ENCODE results near the gene VSTM2L.

VSTM2L gene

DNA sequence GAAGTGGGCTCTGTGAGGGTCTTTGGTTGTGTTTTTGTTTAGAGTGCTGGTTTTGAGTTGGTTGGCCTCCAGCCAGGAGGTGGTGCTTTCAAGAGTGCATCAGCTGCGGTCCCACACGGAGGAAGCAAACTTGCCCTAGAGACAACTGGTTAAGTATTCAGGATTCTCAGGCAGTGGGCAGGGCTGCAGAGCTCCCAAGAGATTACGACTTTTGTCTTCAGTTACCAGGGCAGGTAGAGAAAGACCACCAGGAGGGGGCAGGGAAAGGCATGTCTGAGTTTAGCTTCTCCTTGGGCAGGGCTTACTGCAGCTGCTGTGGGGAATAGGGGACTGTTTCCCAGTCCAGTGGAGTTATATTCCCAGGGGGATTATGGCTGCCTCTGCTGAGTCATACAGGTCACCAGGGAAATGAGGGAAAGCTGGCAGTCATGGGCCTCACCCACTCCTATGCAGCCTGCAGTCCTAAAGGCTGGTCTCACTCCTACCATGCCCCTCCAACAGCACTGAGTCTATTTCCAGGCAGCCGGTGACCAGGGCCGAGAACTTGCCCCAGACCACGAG lies 66.0 kb downstream of the VSTM2L start:
- DNase-seq (ENCODE audit: low spot score) = no peak

DNA sequence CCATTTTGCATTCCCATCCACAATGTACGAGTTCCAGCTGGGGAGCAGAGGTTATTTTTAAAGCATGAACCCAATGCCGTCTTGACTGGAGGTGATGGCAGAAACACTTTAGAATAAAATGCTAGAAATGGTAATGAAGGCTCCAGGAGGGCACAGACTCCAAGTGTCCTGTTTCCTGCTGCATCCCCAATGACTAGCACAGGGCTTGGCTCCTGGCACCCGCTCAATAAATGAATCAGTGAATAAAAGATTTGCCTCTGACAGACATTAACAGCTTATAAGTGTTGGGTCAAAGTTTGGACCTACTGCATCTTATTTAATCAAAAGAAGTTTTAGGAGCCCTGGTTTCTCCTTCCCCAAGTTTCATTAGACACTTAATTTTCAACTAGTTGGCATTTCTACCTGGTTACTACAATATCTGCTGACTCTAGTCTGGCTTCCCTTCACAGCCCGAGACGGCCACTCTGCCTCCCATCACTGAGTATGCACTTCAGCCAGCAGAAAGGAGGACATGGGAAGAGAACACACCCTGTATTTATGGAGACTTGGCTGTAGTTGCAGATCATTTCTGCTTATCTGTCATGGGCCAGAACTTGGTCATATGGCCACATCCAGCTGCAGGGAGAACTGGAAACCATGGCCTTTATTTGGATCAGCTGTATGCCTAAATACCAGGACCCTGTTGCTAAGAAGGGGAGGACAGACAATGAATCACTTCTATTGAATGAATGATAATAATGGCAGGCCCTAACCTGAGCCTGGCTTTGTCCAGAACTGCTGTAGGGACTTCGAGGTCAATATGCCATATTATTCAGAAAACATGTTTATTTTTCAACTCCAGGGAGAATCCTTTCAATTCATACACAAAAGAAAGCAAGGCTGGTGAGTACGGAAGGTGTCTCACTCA lies 67.3 kb downstream of the VSTM2L start:
- DNase-seq (ENCODE audit: low spot score) = no peak

DNA sequence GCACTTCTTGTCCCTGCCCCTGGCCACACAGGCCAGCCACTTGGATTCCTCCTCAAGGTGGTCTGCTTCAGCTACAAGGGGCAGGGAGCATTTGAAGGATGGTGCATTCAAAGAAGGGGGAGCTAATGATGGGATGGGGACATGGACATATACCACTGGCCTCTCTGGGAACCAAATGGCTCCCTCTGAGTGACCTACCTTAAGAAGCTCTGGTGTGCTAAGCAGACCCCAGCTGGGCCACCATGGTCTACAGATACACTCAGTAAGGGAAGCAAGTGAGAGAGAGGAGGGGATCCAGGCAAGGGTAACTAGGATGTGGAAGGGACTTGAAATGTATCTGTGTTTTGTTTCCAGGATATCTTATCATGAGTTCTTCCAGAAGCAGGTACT lies 67.9 kb downstream of the VSTM2L start:
- DNase-seq (ENCODE audit: low spot score) = no peak

DNA sequence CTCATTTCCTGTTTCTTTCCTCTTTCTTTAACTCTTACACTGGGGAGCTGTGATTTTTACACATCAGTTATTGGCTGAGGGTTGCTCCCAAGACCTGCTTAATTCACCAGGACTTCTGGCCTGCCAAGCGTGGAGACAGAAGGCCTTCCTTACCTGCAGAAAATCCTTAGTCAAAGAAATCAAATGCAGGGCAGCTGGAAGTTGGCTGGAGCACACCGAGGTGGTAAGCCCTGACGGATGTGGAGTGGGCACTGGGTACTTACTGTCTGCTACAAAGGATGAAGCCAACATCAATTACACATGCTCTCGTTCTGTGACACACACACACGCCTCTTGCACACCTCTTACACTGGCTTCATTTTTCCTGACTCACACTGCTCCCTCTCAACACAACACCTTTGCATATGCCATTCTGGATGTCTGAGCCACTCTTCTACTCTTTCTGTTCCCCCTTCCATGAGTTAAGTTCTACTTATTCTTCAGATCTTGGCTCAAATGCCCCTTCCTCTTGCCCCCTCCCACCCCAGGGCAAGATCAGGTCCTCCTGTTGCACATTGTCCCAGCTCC lies 68.7 kb downstream of the VSTM2L start:
- no peak for DNase-seq (ENCODE audit: low spot score)

DNA sequence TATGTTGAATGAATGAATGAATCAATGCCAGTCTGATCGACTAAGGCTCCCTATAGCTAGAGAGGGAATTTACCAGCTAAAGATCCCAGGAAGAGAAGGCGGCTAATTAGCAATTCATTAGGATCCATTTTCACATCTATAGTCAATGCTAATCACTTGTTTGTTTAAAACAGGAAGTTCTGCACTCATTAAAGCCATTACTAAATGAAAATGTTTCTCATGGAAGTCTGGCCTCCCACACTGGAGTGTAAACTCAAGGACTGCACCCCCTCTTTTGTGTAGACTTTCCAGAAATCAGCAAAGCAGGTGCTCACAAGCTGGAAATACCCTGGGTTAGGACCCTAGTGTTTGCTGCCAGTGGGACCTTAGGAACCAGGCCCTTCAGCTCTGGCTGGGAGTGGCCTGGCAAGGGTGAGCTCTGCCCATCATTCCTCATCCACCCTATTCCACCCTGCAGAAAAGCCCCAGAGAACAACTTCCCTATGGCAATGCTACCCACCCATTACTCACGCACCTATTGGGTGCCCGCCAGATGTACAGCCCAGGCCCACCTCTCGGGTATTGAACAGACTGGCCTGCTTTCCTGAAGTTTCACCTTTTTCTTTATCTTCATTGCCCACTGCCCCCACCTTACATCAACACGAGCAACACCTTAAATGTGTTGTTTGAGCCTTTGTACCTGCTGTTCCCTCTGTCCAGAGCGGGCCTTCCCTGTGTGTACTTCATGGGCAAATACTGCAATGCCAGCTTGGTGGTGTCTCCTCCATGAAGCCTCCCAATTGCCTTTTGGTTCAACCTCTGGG lies 69.5 kb downstream of the VSTM2L start:
- no peak for DNase-seq (ENCODE audit: low spot score)

DNA sequence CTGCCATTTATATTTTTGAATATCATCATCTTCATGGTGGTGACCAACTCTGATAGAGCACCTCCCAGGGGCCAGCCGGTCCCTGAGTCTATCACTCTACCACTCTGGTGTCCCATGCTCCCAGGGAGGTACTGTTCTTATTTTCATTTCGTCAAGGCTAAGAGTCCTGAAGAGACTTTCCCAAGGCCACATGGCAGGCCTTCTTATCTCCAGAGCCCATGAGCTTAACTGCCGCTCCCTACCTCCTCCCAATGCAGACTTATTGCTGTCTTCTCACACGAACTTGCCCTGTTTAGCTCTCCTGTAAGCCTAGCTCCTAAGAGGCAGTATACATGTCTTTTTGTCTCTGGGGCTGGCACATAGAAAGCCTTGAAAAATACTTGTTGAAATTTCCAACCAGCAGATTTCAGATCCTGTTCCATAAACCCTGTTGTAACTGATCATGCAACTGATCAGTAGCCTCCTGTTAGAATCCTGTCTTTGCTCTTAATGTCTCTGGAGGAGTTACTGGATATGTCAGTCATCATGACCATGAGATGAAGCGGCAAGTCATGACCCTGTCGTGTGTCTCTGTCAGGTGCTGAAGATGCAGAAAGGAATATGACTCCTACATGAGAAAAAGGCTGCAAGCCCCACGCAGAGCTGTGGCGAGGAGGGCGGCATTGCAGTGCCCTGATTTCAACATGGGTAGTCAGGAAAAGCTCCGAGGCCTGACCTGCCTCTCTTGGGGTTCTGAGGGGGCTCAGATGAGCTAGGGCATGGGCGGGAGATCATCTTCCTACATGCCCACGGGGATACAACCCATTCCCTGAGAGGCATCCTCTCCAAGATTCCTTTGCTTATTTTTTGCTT lies 70.4 kb downstream of the VSTM2L start:
- DNase-seq (ENCODE audit: low spot score) = no peak

DNA sequence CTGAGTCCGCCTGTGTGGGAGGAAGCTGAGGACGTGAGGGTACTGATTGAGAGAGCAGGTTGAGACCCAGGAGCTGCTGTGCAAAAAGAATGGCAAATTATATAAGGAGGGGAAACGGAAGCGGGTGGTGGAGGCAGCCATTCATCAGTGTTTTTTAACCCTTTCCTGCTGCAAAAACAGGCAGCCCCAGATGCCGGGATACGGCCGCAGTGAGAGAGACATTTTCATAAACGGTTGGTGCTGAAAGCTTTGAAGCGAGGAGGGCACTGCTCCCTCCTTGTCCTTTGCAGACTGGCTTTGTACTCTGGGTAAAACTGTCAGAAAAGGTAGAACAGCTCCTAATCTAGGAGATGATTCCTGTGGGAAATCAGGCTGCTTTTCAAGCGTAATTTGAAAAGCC lies 74.0 kb downstream of the VSTM2L start:
- DNase-seq (ENCODE audit: low spot score) = no peak

DNA sequence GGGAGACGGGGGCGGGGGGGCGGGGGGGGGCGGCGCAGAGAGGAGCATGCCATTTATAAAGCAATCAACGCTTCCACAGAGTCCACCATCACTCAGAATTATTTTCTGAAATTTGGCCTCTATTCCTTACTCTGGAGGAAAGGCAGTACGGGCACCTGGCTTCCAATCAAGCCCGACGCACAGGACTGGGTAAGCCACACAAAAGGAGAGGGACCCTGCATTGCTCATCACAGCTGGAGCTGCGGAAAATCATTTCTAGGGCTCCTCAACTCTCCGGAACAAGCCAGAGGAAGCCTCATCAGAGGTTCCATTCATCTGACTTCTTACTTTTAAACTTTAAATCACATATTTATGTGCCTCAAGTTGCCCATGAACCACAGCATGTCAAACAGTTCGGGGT lies 74.4 kb downstream of the VSTM2L start:
- no peak for DNase-seq (ENCODE audit: low spot score)

DNA sequence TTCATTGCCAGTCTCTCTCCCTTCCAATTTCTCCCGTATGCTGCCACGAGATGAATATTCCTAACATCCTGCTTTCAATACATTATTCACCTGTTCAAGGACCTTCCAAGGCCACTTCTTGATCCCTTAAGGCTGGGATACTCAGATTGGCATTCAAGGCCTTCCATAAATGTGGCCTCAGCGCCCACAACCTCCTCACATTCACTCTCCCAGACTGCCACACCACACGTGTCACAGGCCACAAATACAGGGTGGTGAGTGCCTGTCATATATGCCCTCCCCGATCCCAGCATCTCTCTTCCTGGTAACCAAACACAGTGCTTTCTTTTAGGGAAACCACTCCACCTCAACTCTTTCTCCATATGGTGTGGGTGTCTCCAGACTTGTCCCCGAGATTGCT lies 74.9 kb downstream of the VSTM2L start:
- no peak for DNase-seq (ENCODE audit: low spot score)

DNA sequence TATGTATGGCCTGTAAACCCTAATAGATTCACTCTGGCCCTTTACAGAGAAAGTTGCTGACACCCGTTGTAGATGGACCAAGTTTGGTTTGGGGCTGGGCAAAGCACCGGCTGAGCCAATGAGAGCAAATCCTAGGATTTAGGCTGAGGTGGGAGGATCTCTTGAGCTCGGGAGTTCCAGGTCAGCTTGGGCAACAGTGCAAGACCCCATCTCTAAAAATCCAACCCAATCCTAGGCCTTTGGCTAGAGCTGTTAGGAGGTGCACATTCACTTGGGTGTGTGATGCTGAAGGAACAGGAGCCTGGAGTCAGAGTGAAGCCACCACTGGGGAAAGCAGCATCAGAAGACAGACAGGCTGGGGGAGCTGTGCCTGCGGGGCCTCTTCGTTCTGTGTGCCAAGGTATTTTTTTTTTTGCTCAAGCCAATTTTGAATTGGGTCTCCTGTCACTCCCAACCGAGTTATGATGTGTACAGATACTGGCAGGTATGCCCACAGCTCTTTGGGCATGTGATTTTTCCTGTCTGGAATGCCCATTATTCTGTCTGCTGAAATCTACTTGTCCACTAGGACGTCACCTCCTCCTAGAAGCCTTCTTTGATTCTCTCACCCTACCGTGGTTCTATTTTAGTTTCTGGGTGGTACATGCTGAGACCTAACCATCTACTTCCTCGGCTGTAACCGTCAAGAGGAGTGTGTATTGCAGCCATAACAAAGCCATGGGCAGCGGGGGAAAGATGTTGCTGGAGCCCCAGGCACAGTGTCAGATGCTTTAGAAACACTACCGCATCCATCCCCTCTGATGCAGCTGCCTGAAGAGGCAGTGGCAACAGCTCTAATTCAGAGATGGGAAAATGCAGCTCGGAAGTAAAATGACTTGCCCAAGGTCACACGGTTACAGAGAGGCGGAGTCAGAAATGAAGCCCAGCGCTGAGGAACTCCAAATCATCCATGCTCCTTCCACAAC lies 76.4 kb downstream of the VSTM2L start:
- DNase-seq (ENCODE audit: low spot score) = no peak

DNA sequence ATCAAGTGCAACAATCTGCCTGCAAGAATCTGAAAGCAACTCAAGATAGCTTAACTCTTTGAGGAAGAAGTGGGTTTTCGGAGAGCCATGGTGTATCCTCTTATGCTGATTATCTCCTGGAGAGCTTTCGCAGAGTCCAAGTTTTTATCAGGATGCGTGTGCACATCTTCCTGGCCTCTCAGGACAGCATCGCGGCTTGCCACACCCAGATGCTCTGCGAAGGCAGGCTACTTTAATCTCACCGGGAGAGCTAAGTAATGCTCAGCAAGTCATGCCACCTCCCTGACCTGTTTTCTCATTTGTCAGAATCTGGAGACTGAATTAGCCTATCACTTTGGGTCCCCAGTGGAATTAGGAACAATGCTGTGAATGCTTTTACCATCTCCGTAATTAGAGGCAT lies 77.5 kb downstream of the VSTM2L start:
- DNase-seq (ENCODE audit: low spot score) = no peak

DNA sequence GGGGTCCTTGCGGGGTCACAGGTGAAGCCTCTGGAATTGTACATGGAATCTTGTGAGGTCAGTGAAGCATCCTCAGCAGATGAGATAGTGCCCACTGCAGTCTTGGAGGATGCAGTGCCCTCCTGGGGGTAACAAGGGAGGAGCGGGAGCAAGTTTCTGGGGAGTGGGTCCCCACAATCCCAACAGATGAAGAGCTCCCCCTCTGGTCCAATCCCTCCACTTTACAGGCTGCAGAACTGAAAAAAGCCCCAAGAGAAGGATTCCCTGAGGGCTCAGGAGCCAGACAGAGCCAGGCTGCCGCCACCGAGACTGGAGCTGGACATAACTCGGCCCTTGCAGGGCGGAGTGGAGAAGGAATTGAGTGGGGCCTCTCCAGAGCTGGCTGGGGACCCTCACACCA lies 77.9 kb downstream of the VSTM2L start:
- no peak for DNase-seq (ENCODE audit: low spot score)

DNA sequence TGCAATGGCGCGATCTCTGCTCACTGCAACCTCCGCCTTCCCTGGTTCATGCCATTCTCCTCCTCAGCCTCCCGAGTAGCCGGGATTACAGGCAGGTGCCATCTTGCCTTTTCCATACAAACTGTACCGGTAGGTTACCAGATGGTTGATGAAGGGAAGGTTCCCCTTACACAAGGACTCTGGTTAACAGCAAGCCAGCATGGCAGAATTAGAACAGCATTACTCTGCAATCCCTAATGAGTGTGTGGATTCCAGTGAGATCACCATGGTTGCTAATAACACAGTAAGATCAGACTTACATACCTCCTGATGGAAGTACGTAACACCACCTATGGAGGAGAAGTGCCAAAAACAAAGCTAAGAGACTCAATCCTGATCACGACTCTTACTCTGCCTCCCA lies 78.6 kb downstream of the VSTM2L start:
- DNase-seq (ENCODE audit: low spot score) = no peak

DNA sequence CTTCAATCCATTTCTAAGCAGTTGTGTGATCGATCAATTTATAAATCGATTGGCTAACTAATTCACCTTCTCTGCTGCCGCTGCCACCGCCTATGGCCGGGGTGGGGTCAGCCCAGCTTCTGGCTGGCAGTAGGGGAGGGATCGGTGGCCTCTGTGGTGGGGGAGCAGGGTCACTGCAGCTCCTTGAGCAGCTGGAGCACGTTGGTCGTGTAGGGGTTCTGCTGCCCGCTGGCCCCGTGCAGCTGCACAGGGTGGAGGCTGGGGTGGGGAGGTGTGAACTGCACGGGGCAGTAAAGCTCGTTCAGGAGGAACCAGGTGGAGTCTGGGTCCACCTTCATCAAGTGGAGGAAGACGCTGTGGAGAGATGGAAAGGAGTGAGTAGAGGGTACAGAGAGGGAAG lies 80.4 kb downstream of the VSTM2L start:
- DNase-seq (ENCODE audit: low spot score) = no peak

DNA sequence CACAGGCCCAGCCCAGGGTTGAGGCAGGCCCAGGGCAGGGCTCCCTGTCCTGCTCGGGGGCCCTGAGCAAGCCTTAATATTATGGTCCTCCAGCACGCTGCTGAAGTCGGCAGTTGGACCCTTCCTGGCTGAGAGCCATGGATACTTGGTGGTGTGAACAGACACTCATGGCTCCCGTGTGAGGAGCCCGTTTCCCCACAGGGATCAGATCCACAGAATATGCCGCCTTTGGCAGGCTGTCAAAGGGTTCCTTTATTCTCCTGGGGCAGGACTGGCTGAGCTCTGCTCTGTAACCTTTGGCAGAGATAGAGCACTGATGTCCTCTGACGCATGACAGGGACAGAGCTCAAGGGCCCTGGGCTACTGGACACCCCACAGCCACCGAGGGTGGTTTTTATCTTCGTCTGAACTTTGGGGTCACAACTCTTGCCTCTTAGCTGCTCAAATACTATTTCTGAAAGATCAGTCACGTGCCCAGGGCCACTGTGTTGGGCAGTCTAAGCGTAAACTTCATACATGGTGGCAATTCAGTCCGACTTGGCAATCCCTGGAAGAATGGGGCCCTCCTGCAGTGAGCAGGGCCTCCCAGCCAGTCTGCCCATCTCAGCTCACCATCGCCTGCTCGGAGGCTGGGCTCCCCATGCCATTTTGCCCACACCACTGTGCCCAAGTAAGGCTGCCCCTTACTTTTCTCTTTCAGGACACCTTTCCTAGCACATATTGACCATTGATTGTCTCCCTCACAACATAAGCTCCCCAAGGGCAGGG lies 81.3 kb downstream of the VSTM2L start:
- DNase-seq (ENCODE audit: low spot score) = no peak

DNA sequence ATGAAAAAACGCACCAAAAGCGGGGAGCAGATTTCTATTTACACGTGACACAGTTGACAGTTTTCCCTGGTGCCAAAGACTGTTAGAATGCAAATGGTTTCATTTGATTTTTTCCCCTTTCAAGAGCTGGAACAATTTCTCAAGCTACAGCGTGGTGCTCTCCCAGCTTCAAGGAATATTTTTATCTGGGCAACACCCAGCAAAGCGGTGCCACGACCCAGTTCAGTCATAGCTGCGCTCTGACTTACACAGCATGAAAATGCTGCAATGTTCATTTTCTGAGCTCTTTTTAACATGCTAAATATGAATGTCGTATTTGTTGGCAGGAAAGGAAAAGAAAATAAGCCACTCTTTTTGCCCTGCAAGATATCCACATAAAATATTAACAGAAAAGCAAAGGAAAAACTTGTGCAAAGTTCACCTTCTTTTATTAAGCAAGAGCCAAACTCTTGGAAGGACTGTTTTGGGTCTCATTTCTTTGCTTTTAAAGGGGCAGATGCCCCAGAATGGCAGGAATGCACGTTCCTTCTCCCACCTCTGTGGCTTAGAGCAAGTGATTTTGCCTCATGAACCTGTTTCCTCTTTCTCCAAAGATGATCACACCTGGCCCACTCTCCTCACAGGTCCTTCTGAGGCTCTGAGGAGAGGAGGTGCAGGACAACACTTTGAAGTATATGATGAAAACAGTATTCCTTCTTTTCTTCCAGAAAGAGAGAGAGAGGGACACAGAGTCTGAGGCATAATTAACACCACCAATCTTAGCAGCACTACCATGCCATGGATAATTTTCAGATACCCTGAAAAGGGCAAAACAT lies 83.3 kb downstream of the VSTM2L start:
- DNase-seq (ENCODE audit: low spot score) = no peak

DNA sequence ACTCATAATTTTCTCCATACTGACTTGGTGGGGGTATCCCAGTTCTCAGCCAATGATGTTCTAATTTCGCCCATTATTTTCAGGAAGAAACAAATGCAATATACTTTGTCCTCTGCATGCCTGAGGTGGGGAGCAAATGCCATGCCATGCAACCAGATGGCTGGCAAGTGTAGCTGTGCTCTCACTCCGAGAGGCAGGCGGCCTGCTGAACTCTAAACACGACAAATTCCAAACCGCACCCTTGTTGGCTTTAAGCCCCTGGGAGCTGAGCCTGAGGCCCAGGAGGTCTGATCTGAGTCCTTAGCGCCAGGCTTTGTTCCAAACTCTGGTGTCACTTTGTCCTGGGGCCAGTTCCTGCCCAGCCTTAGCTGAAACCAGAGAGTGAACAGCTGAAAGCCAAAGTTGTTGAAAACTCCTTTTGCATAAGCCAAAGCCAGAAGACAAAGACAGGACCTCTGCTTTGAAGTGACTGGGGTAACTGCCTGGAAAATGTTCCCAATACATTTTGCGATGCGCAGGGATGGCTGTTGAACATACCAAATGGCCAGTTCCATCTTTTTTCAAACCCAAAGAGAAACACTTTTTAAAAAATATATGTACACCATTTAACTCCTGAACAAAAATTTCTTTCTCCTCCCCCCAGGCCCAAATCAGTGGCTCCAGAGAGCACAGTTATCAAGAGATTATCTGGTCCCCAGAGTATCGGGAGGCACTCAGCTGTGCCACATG lies 84.1 kb downstream of the VSTM2L start:
- peak; percentile 66 for DNase-seq (ENCODE audit: low spot score)

DNA sequence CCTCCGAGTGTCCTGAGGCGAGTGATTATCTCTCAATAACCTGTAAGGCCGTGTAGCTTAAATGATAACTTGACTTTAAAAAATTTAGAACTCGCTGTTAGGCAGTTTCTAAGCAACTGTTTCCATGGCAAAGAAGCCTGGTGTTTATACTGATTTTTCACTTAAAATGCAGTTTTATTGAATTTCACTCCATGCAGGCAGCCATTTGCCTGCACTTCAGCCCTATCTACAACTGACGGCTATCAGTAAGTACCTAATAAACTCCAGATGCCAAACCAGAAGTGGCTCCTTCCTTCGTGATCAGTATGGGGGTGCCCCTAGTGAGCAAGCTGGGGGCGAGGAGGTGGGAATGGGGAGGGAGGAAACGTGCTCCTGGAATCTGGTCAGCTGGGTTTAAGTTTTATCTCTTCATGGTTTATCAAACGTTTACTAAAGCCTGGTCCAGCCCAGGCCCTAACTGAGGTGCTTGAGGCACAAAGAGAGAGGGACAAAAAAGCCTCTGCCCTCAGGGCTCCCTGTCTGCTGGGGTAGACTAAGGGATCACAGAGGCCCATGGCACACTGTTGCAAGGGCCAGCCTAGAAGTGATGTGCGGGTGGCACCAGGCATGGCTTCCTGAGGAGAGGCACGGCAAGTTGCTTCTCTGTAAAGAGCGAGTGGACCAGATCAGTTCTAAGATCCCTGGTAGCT lies 84.8 kb downstream of the VSTM2L start:
- DNase-seq (ENCODE audit: low spot score) = no peak
